Measurements from ENCODE around the gene CDC6.

Gene CDC6, protein sequence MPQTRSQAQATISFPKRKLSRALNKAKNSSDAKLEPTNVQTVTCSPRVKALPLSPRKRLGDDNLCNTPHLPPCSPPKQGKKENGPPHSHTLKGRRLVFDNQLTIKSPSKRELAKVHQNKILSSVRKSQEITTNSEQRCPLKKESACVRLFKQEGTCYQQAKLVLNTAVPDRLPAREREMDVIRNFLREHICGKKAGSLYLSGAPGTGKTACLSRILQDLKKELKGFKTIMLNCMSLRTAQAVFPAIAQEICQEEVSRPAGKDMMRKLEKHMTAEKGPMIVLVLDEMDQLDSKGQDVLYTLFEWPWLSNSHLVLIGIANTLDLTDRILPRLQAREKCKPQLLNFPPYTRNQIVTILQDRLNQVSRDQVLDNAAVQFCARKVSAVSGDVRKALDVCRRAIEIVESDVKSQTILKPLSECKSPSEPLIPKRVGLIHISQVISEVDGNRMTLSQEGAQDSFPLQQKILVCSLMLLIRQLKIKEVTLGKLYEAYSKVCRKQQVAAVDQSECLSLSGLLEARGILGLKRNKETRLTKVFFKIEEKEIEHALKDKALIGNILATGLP

GRCh38 chr17:40287494-40288369, at the start of gene CDC6:
TSS of gene CDC6 (plus strand) at chr17:40287879. CDS start at chr17:40289421, 1,542 bp downstream.
- peak; percentile 57 for FAIRE-seq

- no peak for FAIRE-seq
Measured at GRCh38 chr17:40241252-40241834, 46.3 kb upstream of the CDC6 start.

- FAIRE-seq: no peak
Measured at GRCh38 chr17:40242774-40243173, 44.9 kb upstream of the CDC6 start.

DNA sequence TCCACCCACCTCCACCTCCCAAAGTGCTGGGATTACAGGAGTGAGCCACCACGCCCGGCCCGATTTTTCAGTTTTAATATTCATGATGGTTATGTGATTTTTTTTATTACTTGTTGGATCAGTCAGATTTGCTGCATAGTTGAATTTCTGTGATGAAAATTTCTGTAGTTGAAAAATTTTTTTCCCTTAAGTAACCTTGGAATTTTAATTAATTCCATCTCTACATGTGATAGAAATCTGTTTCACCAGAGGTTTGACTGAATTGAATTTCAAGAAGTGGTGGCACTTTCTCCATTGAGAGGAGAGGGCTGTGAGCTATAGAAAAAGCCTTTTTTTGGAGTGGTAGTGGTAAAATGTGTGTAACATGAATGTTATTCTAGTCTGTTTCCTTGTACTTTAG, 43.9 kb upstream of the CDC6 start:
- FAIRE-seq: no peak

DNA sequence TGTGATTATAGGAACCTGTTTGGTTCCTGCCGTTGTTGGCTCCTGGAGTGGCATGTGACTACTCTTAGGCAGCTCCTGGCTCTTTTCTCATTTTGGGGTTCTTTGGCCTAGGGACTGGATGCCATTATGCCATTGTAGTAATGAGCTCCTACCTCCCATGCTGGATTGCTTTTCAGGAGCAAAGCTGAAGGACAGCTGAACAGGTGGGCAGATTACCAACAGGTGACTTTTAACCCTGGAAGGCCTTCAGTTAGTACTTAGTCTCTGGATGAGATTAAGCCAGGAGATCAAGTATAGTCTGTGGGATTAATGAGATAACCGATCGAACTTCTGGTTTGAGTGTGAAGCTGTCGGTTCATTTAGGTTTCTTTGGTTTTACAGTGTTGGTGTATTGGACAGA, 43.4 kb upstream of the CDC6 start:
- no peak for FAIRE-seq

DNA sequence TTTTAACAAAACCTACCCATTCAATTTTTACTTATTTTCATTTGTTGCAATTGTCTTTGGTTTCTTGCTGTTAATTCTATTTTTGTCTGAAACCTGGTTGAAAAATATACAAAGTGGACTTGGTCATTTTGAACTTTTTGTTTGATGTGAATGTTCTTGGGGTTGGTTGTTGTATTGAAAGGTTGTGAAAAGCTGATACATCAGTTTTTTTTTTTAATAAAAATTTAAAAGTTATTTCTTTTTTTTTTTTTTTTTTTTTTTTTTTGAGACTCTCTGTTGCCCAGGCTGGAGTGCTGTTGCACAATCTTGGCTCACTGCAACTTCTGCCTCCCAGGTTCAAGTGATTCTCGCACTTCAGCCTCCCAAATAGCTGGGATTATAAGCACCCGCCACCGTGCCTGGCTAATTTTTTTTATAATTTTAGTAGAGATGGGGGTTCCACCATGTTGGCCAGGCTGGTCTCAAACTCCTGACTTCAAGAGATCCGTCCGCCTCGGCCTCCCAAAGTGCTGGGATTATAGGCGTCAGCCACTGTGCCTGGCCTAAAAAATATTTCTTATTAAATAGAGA, 39.7 kb upstream of the CDC6 start:
- FAIRE-seq: no peak

DNA sequence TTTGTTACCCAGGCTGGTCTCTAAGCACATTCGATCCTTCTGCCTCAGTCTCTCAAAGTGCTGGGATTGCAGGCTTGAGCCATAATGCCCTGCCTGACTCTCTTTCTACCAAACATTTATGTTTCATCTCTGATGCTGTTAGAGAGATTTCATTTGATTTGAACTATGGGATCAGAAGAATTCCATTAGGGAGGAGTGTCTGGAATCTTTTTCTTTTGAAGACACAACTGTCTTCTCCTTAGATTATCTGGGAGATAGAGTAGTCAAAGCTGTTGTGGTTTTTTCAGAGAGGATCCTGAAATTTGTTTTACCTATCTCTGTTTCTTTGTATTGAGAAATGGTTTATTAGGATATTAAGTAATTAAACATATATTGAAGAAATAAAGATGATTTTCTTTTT, 39.2 kb upstream of the CDC6 start:
- FAIRE-seq: no peak

DNA sequence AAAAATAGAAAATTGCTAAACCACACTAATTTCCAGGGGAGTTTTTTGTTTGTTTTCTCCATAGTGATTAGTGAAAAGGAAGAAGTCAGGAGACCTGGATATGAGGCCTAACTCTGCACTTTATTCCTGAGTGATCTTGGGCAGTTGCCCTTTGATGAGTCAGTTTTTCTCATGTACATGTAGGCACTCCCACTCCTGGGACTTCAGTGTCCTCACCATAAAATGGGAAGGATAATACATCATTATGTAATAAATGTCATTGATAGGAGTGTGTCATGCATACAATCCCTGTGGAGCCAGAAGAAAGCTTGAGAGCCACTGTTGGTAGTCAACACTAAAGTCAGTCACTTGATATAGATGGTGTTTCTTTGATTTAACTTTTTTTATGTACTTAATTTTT, 36.1 kb upstream of the CDC6 start:
- FAIRE-seq: no peak

GRCh38 chr17:40253565-40253964, 34.1 kb upstream of the CDC6 start:
- no peak for FAIRE-seq

GRCh38 chr17:40259505-40259904, 28.2 kb upstream of the CDC6 start:
- FAIRE-seq: no peak

DNA sequence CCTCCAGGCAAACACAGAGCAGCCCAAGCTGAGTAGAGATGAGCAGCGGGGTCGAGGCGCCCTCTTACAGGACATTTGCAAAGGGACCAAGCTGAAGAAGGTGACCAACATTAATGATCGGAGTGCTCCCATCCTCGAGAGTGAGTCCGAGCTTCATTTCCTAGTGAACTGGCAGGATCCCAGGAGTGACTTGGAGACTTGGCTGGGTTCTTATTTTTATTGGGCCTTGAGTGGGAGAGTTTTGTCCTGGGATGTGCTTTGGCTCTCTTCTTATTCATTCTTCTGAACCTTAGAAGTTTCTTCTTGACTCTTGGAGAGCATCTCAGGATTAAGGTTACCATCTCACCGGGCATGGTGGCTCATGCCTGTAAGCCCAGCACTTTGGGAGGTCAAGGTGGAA, 27.2 kb upstream of the CDC6 start:
- FAIRE-seq: no peak

DNA sequence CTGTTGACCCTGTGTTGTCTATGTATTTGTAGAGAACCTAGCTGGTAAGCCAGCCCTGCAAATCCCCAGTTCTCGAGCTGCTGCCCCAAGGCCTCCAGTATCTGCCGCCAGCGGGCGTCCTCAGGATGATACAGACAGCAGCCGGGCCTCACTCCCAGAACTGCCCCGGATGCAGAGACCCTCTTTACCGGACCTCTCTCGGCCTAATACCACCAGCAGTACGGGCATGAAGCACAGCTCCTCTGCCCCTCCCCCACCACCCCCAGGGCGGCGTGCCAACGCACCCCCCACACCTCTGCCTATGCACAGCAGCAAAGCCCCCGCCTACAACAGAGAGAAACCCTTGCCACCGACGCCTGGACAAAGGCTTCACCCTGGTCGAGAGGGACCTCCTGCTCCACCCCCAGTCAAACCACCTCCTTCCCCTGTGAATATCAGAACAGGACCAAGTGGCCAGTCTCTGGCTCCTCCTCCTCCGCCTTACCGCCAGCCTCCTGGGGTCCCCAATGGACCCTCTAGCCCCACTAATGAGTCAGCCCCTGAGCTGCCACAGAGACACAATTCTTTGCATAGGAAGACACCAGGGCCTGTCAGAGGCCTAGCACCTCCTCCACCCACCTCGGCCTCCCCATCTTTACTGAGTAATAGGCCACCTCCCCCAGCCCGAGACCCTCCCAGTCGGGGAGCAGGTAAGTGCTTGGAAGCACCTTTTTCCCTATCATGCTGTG, 23.1 kb upstream of the CDC6 start:
- FAIRE-seq: no peak

- FAIRE-seq: no peak
Measured at GRCh38 chr17:40265337-40265736, 22.3 kb upstream of the CDC6 start.

- no peak for FAIRE-seq
Measured at GRCh38 chr17:40266882-40267281, 20.8 kb upstream of the CDC6 start.

DNA sequence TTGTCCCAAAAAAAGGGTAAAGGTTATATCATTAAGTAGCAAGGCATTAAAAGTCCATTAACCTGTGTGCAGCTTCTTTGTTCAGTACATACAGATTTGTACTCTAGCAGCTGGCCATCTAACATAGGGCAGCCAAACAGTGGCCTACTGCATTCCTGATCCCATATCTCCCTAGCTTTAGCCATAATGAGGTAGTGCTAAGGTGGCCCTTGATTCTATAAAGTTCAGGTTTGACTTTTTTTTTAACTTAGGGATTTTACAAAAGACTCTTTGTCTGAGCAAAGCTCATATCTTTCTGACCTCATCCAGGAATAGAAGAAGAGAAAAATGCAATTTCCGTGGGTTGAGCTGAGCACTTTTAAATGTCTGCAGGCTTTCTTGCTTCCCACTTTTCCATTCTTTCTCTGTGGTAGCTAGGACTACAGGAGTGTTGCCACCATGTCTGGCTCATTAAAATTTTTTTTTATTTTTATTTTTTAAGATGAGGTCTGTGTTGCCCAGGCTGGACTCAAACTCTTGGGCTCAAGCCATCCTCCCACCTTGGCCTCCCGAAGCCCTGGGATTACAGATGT, 19.5 kb upstream of the CDC6 start:
- no peak for FAIRE-seq

GRCh38 chr17:40278414-40278813, 9.3 kb upstream of the CDC6 start:
- FAIRE-seq: no peak

DNA sequence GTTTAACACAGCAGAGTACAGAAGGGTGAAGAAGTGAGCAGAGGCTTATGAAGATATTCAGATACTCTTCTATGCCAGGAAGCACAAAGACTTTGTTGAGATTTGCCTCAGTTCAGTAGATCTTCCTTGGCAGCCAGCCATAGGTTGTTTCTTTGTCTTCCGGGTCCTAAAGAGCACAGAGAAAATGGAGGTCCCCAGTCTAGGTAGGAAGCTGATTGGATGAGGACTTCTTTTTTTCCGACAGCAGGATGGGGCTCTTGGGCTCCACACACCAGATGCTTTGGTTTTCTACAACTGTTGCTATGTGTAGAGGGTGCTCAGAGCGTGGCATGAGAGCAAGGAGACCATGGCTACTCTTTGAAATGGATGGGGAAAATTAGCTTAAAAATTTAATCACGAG, 8.3 kb upstream of the CDC6 start:
- FAIRE-seq: no peak

DNA sequence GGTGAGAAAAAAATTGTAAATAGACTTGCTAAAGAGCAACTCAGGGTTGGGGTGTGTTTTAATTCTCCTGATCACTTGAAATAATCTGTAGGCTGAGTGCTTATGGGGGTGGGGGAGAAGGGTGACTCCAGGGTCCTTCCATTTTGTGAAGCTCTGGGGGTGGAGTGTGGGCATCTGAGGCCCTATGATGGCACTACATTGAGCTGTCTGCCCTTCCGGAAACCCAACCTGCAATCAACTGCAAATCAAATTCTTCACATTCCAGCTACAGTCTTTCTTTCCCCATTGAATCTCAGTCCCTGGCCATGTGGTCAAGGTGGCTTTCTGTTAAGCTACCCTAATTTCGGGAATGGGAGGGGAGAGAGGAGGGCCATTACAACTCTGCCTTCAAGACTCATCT, 6.0 kb upstream of the CDC6 start:
- FAIRE-seq: no peak

DNA sequence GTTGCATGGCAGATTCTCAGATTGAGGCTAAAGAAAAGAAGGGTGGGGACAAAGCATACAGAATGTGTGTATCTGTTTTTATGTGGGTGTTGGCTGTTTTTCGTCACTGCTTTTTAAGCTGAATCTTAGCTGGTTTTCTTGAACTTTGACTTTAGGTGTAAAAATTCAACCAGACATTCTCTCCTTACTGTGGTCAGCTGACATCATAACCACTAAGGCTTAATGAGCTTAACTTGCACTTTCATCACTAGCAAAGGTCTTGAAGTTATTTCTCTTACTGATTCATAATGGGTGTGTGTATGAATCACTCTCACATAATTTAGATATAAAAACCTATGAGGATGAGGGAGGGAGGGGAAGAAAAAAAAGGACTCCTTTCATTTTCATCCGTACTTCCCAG, 4.0 kb upstream of the CDC6 start:
- no peak for FAIRE-seq

GRCh38 chr17:40284085-40284713, 3.5 kb upstream of the CDC6 start:
- no peak for FAIRE-seq

DNA sequence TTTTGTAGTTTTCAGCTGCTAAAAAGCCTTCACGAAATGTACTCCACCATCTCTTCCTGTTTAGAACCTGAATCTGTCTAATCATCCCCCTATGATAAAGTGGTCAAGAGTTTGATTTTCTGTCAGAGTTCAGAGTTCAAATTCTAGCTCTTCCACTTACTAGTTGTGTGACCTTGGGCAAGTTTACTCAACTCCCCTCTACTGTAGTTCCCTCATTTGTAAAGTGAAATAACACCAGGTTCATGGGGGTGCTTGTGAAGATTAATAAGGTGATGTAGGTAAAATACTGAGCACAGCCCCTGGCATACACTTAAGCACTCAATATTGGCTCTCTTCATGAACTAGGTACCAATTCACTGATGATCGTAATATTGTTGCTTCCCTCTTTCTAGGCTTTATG, 1.2 kb upstream of the CDC6 start:
- no peak for FAIRE-seq

- FAIRE-seq: no peak
Measured at GRCh38 chr17:40287159-40287493, 553 bp upstream of the CDC6 start.
